Kidney (tissue), 14 donors: Measurements from ENCODE around the gene WDSUB1. TPM values are rescaled to one million over a fixed set of nuclear protein-coding genes. Genes with fewer than 3 reads are reported as not detected.
A peak's percentile ranks its signal among the peaks of the same experiment; 100 is the strongest.

Source experiments
- DNase-seq, 5 donors: peaks; one replicate each; pipeline ENCODE4 v3.0.0-alpha.2; 2013 to 2020
- FAIRE-seq: peaks from 2 replicates; lab custom pipeline; 2012; peaks lifted over from hg19 to GRCh38; lab: Jason Lieb, UNC
- H3K27ac ChIP-seq, 2 donors: one replicate each; pipeline ENCODE4 v1.7.0; 2013; ENCODE audit warnings: low read depth in 2 of 2, low read length in 2 of 2, inconsistent platforms in 1 of 2
- H3K27me3 ChIP-seq: one replicate; pipeline ENCODE4 v1.7.1; 2013; ENCODE audit warnings: low read length, inconsistent platforms; ENCODE audit not compliant: control insufficient read depth, insufficient read depth
- H3K36me3 ChIP-seq, 3 donors: one replicate each; pipeline versions ENCODE4 v1.7.0 to v1.7.1; 2013; ENCODE audit warnings: low read length in 3 of 3, control low read depth in 1 of 3, inconsistent platforms in 1 of 3; ENCODE audit not compliant: insufficient read depth in 3 of 3, control insufficient read depth in 2 of 3
- H3K4me1 ChIP-seq, 3 donors: one replicate each; pipeline versions ENCODE4 v1.7.0 to v1.7.1; 2013; ENCODE audit warnings: low read length in 3 of 3, inconsistent platforms in 1 of 3, low read depth in 1 of 3; ENCODE audit not compliant: control insufficient read depth in 2 of 3, insufficient read depth in 2 of 3
- H3K4me3 ChIP-seq, 3 donors: one replicate each; pipeline versions ENCODE4 v1.7.0 to v1.8.1; 2013; ENCODE audit warnings: low read length in 3 of 3, control low read depth in 1 of 3, inconsistent platforms in 1 of 3
- H3K9ac ChIP-seq, 3 donors: one replicate each; pipeline versions ENCODE4 v1.7.0 to v1.7.1; 2013; ENCODE audit warnings: low read length in 3 of 3, control low read depth in 1 of 3, inconsistent platforms in 1 of 3
- H3K9me3 ChIP-seq, 3 donors: one replicate each; pipeline versions ENCODE4 v1.7.0 to v1.7.1; 2013; ENCODE audit warnings: low read length in 3 of 3, control low read depth in 1 of 3, inconsistent platforms in 1 of 3; ENCODE audit not compliant: control insufficient read depth in 2 of 3, insufficient read depth in 1 of 3
- intact Hi-C: fragments of 100-400 bp; cut with DNase I; formaldehyde crosslinking; loops from one replicate; pipeline ENCODE4 v1.11.1; 2022
- polyA plus RNA-seq: library from polyadenylated mRNA; stranded (reverse); fragments of 350-450 nt; fragmentation: Illumina TruSeq; extraction: RNeasy Lipid Tissue Mini Kit (QIAGEN cat#74804); gene quantifications from one replicate; pipeline ENCODE4 v1.2.3, GENCODE V29; 2014; ENCODE audit warnings: low read depth, low replicate concordance; ENCODE audit not compliant: insufficient read depth
- total RNA-seq: library from RNA; stranded (reverse); fragmentation: NEBNext Ultra II Directional; extraction: Animal tissue kit (Norgen Biotek cat#: 25700); gene quantifications from one replicate; pipeline ENCODE4 v1.2.1, GENCODE V29; 2021
- TF ChIP-seq, protein P1 (sequence below): IDR thresholded peaks from 3 replicates; pipeline ENCODE4 v1.5.1; 2012; ENCODE audit warnings: mild to moderate bottlenecking, moderate library complexity, borderline replicate concordance; ENCODE audit not compliant: insufficient read depth; ENCODE audit errors: extremely low read depth
- donor health status: control.
- donor health status: control.
- donor health status: control.
- donor health status: control.
- donor health status: control.
- donor health status: DM: yes; HTN: yes; CAD: no.
- donor health status: Normal renal cell carcinoma (clear cell type).

WDSUB1 gene
- total and polyA plus RNA-seq, 2 donors from 2014 or later, result 11.6 to 22.1 TPM

DNA sequence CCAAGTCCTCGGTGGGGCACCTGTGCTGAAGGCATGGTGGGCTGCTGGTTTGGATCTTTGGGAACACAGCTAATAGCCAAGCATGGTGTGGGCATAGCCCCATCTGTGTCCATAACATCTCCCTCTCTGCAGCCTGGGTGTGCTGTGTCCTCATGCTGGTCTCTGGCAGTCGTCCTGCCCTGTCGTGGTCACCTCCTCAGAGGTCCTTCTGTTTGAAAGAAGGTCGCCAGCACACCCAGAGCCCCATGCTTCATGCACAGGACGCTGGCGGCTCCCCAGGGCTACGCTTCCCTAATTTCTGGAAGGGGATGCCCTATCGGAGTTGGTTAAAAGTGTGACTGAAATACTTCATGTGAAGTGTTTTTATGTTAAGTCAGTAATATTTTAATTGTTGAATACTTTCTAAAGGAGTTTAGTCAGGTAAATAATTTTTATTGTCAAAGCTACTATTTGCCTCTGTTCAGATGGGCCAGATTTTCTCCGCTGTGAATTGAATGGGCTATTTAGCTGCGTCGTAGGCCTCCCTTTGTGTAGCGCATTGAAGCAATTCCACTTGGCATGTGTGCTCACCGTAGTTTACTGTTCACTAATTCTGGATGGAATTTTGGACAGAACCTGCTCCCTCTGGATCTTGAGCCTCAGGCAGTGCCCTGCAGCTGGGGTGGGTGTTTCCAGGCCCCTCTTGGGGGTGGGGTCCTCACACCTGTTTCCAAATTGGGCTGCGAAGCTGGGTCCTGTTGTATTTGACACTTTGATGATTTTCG is 81.9 kb downstream of the WDSUB1 start:
- intact Hi-C loops, result no loop called here

DNA sequence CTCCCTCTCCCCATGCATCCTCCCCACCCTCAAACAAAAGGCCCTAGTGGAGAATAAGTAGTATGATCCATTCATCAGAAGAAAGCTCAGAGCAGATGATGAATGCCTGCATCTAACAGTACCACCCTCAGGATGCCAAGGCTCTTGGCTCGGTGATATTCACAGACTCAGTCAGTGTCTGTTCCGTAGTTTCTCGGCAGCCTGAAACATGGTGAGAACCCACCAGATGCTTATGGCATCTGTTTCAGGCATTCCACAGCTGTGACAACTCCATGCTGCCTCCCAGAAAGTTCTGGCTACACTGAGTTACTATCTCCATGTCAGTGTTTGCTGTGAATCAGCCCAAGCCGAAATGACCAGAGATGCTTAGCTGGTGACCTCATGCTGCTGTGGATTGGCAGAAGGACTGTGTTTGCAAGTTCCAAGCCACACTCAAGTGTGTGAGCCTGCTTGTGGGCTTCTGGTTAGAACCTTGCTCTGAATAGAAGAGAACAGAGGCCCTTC is 83.9 kb downstream of the WDSUB1 start:
- intact Hi-C loops, result no loop called here
- DNase-seq (peak in 2 of 5 donors; percentile 16 to 65), FAIRE-seq (no peak)
- Histone ChIP-seq H3K9ac (no peak overlapping the region), H3K9me3 (no peaks in the 10 kb centered on the region), H3K4me3 (no peak overlapping the region), H3K36me3 (peaks cover 5 to 33% (median 15%) of the 10 kb centered on the region in 3 donors), H3K27ac (no peak overlapping the region), H3K27me3 (no peaks in the 10 kb centered on the region), H3K4me1 (peaks cover 0 to 2% (median 0%) of the 10 kb centered on the region in 3 donors)
- TF ChIP-seq, protein P1, sequence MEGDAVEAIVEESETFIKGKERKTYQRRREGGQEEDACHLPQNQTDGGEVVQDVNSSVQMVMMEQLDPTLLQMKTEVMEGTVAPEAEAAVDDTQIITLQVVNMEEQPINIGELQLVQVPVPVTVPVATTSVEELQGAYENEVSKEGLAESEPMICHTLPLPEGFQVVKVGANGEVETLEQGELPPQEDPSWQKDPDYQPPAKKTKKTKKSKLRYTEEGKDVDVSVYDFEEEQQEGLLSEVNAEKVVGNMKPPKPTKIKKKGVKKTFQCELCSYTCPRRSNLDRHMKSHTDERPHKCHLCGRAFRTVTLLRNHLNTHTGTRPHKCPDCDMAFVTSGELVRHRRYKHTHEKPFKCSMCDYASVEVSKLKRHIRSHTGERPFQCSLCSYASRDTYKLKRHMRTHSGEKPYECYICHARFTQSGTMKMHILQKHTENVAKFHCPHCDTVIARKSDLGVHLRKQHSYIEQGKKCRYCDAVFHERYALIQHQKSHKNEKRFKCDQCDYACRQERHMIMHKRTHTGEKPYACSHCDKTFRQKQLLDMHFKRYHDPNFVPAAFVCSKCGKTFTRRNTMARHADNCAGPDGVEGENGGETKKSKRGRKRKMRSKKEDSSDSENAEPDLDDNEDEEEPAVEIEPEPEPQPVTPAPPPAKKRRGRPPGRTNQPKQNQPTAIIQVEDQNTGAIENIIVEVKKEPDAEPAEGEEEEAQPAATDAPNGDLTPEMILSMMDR, result no peak

More for the DNA sequence above, 81.9 kb downstream of the WDSUB1 start:
- FAIRE-seq (no peak), DNase-seq (no peak)
- no peaks in the 10 kb centered on the region for H3K27me3 ChIP-seq
- peaks cover 0 to 7% (median 0%) of the 10 kb centered on the region in 3 donors for H3K4me1 ChIP-seq
- H3K9ac ChIP-seq, result no peak overlapping the region
- H3K4me3 ChIP-seq, result no peak overlapping the region
- H3K9me3 ChIP-seq, result no peaks in the 10 kb centered on the region
- TF ChIP-seq, protein P1, result no peak
- H3K36me3 ChIP-seq, result peaks cover 3 to 18% (median 7%) of the 10 kb centered on the region in 3 donors
- H3K27ac ChIP-seq, result no peak overlapping the region

DNA sequence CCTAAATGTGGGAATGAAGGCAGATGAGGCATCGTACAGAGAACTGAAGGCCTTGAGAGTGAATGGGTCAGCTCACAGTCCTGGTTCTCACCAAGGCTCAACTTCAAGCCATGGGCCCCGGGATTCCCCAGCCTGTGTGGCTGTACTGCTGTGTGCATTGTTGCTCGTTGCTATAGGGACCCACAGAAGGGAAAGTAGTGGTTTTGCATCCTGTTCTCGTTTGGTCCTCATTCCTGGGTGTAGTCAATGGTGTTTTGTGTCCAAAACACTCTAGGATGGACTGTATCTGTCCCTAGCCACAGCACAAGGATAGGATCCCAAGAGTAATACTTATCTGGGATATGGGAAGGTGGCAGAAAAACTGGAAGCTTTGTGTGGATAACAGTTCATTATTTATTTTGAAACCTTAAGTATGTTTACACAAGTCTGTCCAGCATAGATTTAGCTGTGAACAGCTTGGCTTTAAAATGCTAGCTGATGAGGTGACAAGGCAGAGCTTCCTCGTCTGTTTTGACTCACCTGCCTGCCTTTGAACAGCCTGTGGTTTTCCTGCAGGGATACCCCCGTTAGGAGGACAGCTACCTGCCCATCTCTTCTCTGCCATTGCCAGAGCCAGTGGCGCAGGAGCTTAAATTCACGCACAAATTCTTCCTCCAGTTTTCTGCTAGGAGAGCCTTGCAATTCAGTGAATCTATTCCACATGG is 85.0 kb downstream of the WDSUB1 start:
- H3K9ac ChIP-seq, result no peak overlapping the region
- H3K27ac ChIP-seq, result no peak overlapping the region
- H3K4me3 ChIP-seq, result no peak overlapping the region
- no peaks in the 10 kb centered on the region for H3K9me3 ChIP-seq
- TF ChIP-seq, protein P1, result no peak
- DNase-seq, result no peak
- no peak for FAIRE-seq
- H3K4me1 ChIP-seq, result peaks cover 0 to 2% (median 0%) of the 10 kb centered on the region in 3 donors
- no peaks in the 10 kb centered on the region for H3K27me3 ChIP-seq
- intact Hi-C loops, result no loop called here
- H3K36me3 ChIP-seq, result peaks cover 7 to 38% (median 15%) of the 10 kb centered on the region in 3 donors
